Caco-2 (cell line): Measurements from ENCODE around the gene PACS2. TPM values are rescaled to one million over a fixed set of nuclear protein-coding genes. Genes with fewer than 3 reads are reported as not detected.

Experiments used
- BruUV-seq: library from RNA; stranded (reverse); fragments of 400-500 nt; replicated peaks from 2 replicates; lab custom pipeline; 2021; lab: Mats Ljungman, UMichigan
- CTCF ChIA-PET: fragments of 300-600 bp; sonication (Branson Sonifier 250); formaldehyde crosslinking; loops from one replicate; lab custom pipeline; 2022; ENCODE audit warnings: antibody characterized with exemption; lab: Charles Lee
- POLR2A ChIA-PET: fragments of 300-600 bp; sonication (Branson Sonifier 250); formaldehyde crosslinking; loops from one replicate; lab custom pipeline; 2022; ENCODE audit warnings: antibody characterized with exemption; lab: Charles Lee
- DNase-seq, 2 experiments: peaks; one replicate each; pipeline versions ENCODE4 v3.0.0 to v3.0.0-alpha.2; 2020 to 2022
- H3K27me3 ChIP-seq: replicated peaks from 2 replicates; pipeline ENCODE4 v1.6.0; 2011; ENCODE audit warnings: low read length; ENCODE audit not compliant: control insufficient read depth, insufficient read depth
- H3K36me3 ChIP-seq: 2 replicates; pipeline ENCODE4 v1.5.1; 2011; ENCODE audit warnings: low read length; ENCODE audit not compliant: control insufficient read depth, insufficient read depth
- H3K4me1 ChIP-seq: fragments of 250-450 bp; sonication (Bioruptor Pico); 2 replicates; pipeline ENCODE4 v1.5.1; 2020; ENCODE audit warnings: mild to moderate bottlenecking
- H3K4me3 ChIP-seq: 2 replicates; pipeline ENCODE4 v1.5.1; 2011; ENCODE audit warnings: low read depth, mild to moderate bottlenecking, control low read depth, low read length
- H3K9me3 ChIP-seq: fragments of 250-450 bp; sonication (Bioruptor Pico); 2 replicates; pipeline ENCODE4 v1.5.1; 2020; ENCODE audit warnings: mild to moderate bottlenecking, moderate library complexity
- H3K27ac Mint-ChIP-seq: one replicate; pipeline ENCODE4 v1.8.0; 2022; ENCODE audit warnings: mixed read lengths; ENCODE audit not compliant: unreplicated experiment
- H3K27me3 Mint-ChIP-seq: one replicate; pipeline ENCODE4 v1.8.0; 2022; ENCODE audit warnings: mixed read lengths; ENCODE audit not compliant: insufficient read depth, unreplicated experiment
- H3K36me3 Mint-ChIP-seq: one replicate; pipeline ENCODE4 v1.8.0; 2022; ENCODE audit warnings: mild to moderate bottlenecking, mixed read lengths; ENCODE audit not compliant: insufficient read depth, unreplicated experiment
- H3K4me1 Mint-ChIP-seq: one replicate; pipeline ENCODE4 v1.8.0; 2022; ENCODE audit warnings: low read depth, mixed read lengths; ENCODE audit not compliant: unreplicated experiment
- H3K4me3 Mint-ChIP-seq: one replicate; pipeline ENCODE4 v1.8.0; 2022; ENCODE audit warnings: mild to moderate bottlenecking, moderate library complexity, mixed read lengths; ENCODE audit not compliant: unreplicated experiment
- H3K9me3 Mint-ChIP-seq: one replicate; pipeline ENCODE4 v1.8.0; 2022; ENCODE audit warnings: mixed read lengths; ENCODE audit not compliant: unreplicated experiment
- intact Hi-C: fragments of 100-400 bp; cut with micrococcal nuclease; formaldehyde crosslinking; loops from one replicate; pipeline ENCODE4 v1.10.0; 2022; ENCODE audit not compliant: unreplicated experiment
- total RNA-seq: library from RNA; stranded (reverse); gene quantifications from 2 replicates; pipeline ENCODE4 v1.2.3, GENCODE V29; 2022
- TF ChIP-seq, protein P1 (sequence below), 2 experiments: fragments of 200-600 bp in 1 of 2; IDR thresholded peaks; 1 replicate in 1 of 2; 2 replicates in 1 of 2; pipeline versions ENCODE4 v1.5.1 to v1.8.0; 2011 to 2022; ENCODE audit warnings: antibody characterized with exemption in 1 of 2, control low read depth in 1 of 2, inconsistent platforms in 1 of 2, low read depth in 1 of 2, low read length in 1 of 2, mild to moderate bottlenecking in 1 of 2, moderate library complexity in 1 of 2; ENCODE audit not compliant: insufficient read depth in 1 of 2, severe bottlenecking in 1 of 2, unreplicated experiment in 1 of 2

Gene PACS2
- total RNA-seq, 1 experiment from 2014 or later, result 58.1 TPM

DNA sequence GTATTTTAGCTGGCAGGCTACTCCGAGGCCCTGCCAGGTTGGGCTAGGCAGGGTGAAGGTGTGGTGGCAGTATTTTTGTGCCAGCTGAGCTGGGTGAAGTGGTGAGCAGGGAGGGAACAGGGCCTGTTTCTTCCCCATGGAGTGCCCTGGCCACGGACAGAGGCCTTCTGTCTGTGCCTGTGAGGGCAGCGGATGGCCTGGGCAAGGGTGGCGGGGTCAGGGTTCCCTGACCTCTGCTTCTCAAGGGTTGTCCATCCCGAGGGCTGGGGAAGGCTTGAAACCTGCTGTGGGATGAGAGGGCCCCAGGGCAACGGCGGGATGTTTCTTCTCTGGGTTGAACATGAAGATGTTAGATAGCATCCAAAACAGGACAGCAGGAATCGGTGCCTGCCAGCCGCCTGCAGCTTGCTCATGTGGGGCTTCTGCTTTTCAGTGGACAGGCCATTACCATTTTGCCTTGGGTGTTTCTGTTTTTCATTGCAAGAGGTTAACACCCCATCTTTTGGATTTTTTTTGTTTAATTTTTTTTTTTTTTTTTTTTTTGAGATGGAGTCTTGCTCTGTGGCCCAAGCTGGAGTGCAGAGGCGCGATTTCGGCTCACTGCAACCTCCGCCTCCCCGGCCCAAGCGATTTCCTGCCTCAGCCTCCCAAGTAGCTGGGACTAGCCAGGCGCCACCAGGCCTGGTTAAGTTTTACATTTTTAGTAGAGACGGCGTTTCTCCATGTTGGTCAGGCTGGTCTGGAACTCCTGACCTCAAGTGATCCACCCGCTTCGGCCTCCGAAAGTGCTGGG is 108.3 kb downstream of the PACS2 start:
- peaks cover 2% of the 10 kb centered on the region for H3K36me3 ChIP-seq
- no peak for DNase-seq
- intact Hi-C loops, result no loop called here
- H3K9me3 ChIP-seq, result no peaks in the 10 kb centered on the region
- no TSS peak for BruUV-seq
- Mint-ChIP-seq H3K9me3 (no peaks in the 10 kb centered on the region), H3K27me3 (no peaks in the 10 kb centered on the region), H3K4me3 (no peak overlapping the region), H3K4me1 (peaks cover 10% of the 10 kb centered on the region), H3K36me3 (peaks cover 44% of the 10 kb centered on the region), H3K27ac (no peak overlapping the region)
- H3K4me1 ChIP-seq, result peaks cover 20% of the 10 kb centered on the region
- H3K27me3 ChIP-seq, result no peaks in the 10 kb centered on the region
- ChIA-PET POLR2A (no interaction called here), CTCF (no interaction called here)
- no peak overlapping the region for H3K4me3 ChIP-seq
- TF ChIP-seq, protein P1, sequence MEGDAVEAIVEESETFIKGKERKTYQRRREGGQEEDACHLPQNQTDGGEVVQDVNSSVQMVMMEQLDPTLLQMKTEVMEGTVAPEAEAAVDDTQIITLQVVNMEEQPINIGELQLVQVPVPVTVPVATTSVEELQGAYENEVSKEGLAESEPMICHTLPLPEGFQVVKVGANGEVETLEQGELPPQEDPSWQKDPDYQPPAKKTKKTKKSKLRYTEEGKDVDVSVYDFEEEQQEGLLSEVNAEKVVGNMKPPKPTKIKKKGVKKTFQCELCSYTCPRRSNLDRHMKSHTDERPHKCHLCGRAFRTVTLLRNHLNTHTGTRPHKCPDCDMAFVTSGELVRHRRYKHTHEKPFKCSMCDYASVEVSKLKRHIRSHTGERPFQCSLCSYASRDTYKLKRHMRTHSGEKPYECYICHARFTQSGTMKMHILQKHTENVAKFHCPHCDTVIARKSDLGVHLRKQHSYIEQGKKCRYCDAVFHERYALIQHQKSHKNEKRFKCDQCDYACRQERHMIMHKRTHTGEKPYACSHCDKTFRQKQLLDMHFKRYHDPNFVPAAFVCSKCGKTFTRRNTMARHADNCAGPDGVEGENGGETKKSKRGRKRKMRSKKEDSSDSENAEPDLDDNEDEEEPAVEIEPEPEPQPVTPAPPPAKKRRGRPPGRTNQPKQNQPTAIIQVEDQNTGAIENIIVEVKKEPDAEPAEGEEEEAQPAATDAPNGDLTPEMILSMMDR (IDR thresholded peaks at IDR 0.05; ENCODE audit: insufficient read depth in 1 of 2, low read depth in 1 of 2, low read length in 1 of 2, severe bottlenecking in 1 of 2, unreplicated experiment in 1 of 2), result no peak

DNA sequence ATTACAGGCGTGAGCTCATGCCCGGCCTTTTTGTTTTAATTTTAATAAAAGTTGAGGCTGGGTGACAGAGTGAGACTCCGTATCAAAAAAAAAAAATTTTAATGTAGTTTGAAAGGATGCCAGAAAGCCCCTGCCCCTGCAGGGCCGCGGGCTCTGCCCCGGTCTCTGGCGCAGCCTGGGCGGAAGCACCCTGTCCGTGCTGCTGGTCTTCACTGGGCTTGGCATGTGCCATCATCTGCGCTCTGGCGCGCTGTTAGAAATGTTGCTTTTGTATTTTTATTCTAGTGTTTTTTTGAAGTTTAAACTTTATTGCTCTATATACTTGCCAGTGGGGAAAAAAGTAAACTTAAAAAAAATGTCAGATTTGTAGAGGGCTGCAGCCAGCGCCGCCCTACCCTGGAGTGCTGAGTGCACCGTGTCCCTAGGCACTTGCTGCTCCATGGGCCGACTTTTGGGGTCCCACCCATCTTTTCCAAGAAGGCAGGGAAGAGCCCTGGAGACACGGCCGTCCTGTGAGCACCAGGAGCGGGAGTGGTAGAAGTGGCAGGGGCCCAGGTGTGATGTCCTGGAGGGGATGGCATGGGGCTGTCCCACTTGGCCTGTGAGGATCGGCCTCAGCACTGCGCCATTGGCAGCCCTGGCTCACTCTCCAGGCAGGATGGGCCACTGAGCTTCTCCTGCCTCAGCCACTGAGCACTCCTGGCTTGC is 109.1 kb downstream of the PACS2 start:
- no peaks in the 10 kb centered on the region for H3K27me3 Mint-ChIP-seq
- ChIA-PET CTCF (no interaction called here), POLR2A (no interaction called here)
- no TSS peak for BruUV-seq
- peaks cover 5% of the 10 kb centered on the region for H3K4me1 Mint-ChIP-seq
- no peak overlapping the region for H3K4me3 ChIP-seq
- no peak for DNase-seq
- peaks cover 2% of the 10 kb centered on the region for H3K36me3 ChIP-seq
- TF ChIP-seq, protein P1 (IDR thresholded peaks at IDR 0.05; ENCODE audit: insufficient read depth in 1 of 2, low read depth in 1 of 2, low read length in 1 of 2, severe bottlenecking in 1 of 2, unreplicated experiment in 1 of 2), result no peak
- no peaks in the 10 kb centered on the region for H3K9me3 ChIP-seq
- H3K9me3 Mint-ChIP-seq, result no peaks in the 10 kb centered on the region
- H3K27ac Mint-ChIP-seq, result no peak overlapping the region
- intact Hi-C loops, result no loop called here
- no peak overlapping the region for H3K4me3 Mint-ChIP-seq
- H3K4me1 ChIP-seq, result peaks cover 14% of the 10 kb centered on the region
- H3K27me3 ChIP-seq, result no peaks in the 10 kb centered on the region
- peaks cover 49% of the 10 kb centered on the region for H3K36me3 Mint-ChIP-seq

DNA sequence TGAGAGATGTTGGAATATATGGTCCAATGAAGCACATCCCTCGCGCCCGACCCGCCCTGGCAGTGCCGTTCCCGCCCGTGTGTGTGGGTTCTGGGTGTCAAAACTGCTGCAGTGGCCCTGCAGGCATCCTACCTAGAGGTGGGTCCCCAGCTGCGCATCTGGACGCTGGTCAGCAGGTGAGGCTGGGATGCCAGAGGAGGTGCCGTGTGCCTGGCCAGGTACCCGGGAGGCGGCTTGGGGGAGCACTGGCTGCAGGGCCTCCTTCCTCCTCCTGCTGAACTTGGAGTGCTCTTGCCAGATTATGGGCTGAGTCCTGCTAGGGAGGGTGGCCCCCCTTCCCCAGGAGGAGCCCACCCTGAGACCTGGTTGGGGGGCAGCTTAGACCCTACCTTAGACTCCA is 110.3 kb downstream of the PACS2 start:
- no peak overlapping the region for H3K4me3 ChIP-seq
- H3K4me1 ChIP-seq, result 0 out of 2 replicates have a peak, but pooled peaks cover 7% of the 10 kb centered on the region
- H3K9me3 ChIP-seq, result no peaks in the 10 kb centered on the region
- H3K27me3 Mint-ChIP-seq, result no peaks in the 10 kb centered on the region
- POLR2A ChIA-PET, result no interaction called here
- H3K4me1 Mint-ChIP-seq, result no peaks in the 10 kb centered on the region
- DNase-seq, result no peak
- BruUV-seq, result no TSS peak
- H3K27ac Mint-ChIP-seq, result no peak overlapping the region
- peaks cover 2% of the 10 kb centered on the region for H3K36me3 ChIP-seq
- no peaks in the 10 kb centered on the region for H3K9me3 Mint-ChIP-seq
- no peaks in the 10 kb centered on the region for H3K27me3 ChIP-seq
- CTCF ChIA-PET, result no interaction called here
- peaks cover 57% of the 10 kb centered on the region for H3K36me3 Mint-ChIP-seq
- no peak overlapping the region for H3K4me3 Mint-ChIP-seq
- intact Hi-C loops, result no loop called here
- TF ChIP-seq, protein P1 (IDR thresholded peaks at IDR 0.05; ENCODE audit: insufficient read depth in 1 of 2, low read depth in 1 of 2, low read length in 1 of 2, severe bottlenecking in 1 of 2, unreplicated experiment in 1 of 2), result no peak
